Measurements from ENCODE around the gene SLC2A9. TPM values are rescaled to one million over a fixed set of nuclear protein-coding genes. Genes with fewer than 3 reads are reported as not detected.

SLC2A9 gene
- total and polyA plus RNA-seq, 2 donors (not counting 1 experiment from before 2014, with no cell fraction given), result 2.3 to 3.9 TPM

- no peaks in the 10 kb centered on the region for H3K9me3 ChIP-seq (ENCODE audit: control insufficient read depth, insufficient read depth, low read depth, low read length)
- TF ChIP-seq CTCF (conservative IDR thresholded peaks at IDR 0.05 in 1 of 2, IDR thresholded peaks at IDR 0.05 in 1 of 2; ENCODE audit: low read depth in 1 of 2, low read length in 2 of 2) (no peak), EZH2 (IDR thresholded peaks at IDR 0.05; ENCODE audit: low read length, missing control alignments) (no peak)
These were observed 4.0 kb downstream of the SLC2A9 start for GRCh38 chr4:10017037-10017893.

GRCh38 chr4:10016169-10016568 is 5.1 kb downstream of the SLC2A9 start:
- no peak overlapping the region for H2AFZ ChIP-seq (ENCODE audit: low read length)
- H3K9ac ChIP-seq (ENCODE audit: insufficient read depth, low read length), result no peak overlapping the region
- H3K4me1 ChIP-seq (ENCODE audit: control insufficient read depth, extremely low read depth, insufficient read depth, low read length), result peaks cover 4% of the 10 kb centered on the region
- no peak for DNase-seq (ENCODE audit: low read depth in 2 of 2)
- no peak overlapping the region for H3K4me2 ChIP-seq (ENCODE audit: extremely low read depth, insufficient read depth, low read length)
- TF ChIP-seq CTCF (conservative IDR thresholded peaks at IDR 0.05 in 1 of 2, IDR thresholded peaks at IDR 0.05 in 1 of 2; ENCODE audit: low read depth in 1 of 2, low read length in 2 of 2) (no peak), EZH2 (IDR thresholded peaks at IDR 0.05; ENCODE audit: low read length, missing control alignments) (no peak)
- no peaks in the 10 kb centered on the region for H3K79me2 ChIP-seq (ENCODE audit: control insufficient read depth, insufficient read depth, low read length)
- H3K4me3 ChIP-seq (replicated peaks in 1 of 4; ENCODE audit: control extremely low read depth in 1 of 4, insufficient read depth in 1 of 4, low read depth in 3 of 4, low read length in 4 of 4), result no peak overlapping the region
- no peaks in the 10 kb centered on the region for H4K20me1 ChIP-seq (ENCODE audit: control insufficient read depth, extremely low read depth, insufficient read depth, low read length)
- H3K9me3 ChIP-seq (ENCODE audit: control insufficient read depth, insufficient read depth, low read depth, low read length), result no peaks in the 10 kb centered on the region
- H3K36me3 ChIP-seq (ENCODE audit: control insufficient read depth, insufficient read depth, low read length), result no peaks in the 10 kb centered on the region
- H3K27ac ChIP-seq (ENCODE audit: insufficient read depth, low read length), result no peak overlapping the region
- H3K27me3 ChIP-seq (ENCODE audit: control insufficient read depth, insufficient read depth, low read length), result no peaks in the 10 kb centered on the region

More at GRCh38 chr4:10017037-10017893, 4.0 kb downstream of the SLC2A9 start:
- no peak overlapping the region for H3K9ac ChIP-seq (ENCODE audit: insufficient read depth, low read length)
- H3K4me3 ChIP-seq (replicated peaks in 1 of 4; ENCODE audit: control extremely low read depth in 1 of 4, insufficient read depth in 1 of 4, low read depth in 3 of 4, low read length in 4 of 4), result no peak overlapping the region
- H3K4me1 ChIP-seq (ENCODE audit: control insufficient read depth, extremely low read depth, insufficient read depth, low read length), result peaks cover 4% of the 10 kb centered on the region
- no peak for DNase-seq (ENCODE audit: low read depth in 2 of 2)
- H4K20me1 ChIP-seq (ENCODE audit: control insufficient read depth, extremely low read depth, insufficient read depth, low read length), result no peaks in the 10 kb centered on the region
- no peak overlapping the region for H3K27ac ChIP-seq (ENCODE audit: insufficient read depth, low read length)
- H3K27me3 ChIP-seq (ENCODE audit: control insufficient read depth, insufficient read depth, low read length), result no peaks in the 10 kb centered on the region
- H3K79me2 ChIP-seq (ENCODE audit: control insufficient read depth, insufficient read depth, low read length), result no peaks in the 10 kb centered on the region
- H3K36me3 ChIP-seq (ENCODE audit: control insufficient read depth, insufficient read depth, low read length), result no peaks in the 10 kb centered on the region
- no peak overlapping the region for H3K4me2 ChIP-seq (ENCODE audit: extremely low read depth, insufficient read depth, low read length)
- no peak overlapping the region for H2AFZ ChIP-seq (ENCODE audit: low read length)

- TF ChIP-seq EZH2 (IDR thresholded peaks at IDR 0.05; ENCODE audit: low read length, missing control alignments) (no peak), CTCF (conservative IDR thresholded peaks at IDR 0.05 in 1 of 2, IDR thresholded peaks at IDR 0.05 in 1 of 2; ENCODE audit: low read depth in 1 of 2, low read length in 2 of 2) (peak; percentile 45 to 61)
- no peaks in the 10 kb centered on the region for H3K27me3 ChIP-seq (ENCODE audit: control insufficient read depth, insufficient read depth, low read length)
- H3K4me2 ChIP-seq (ENCODE audit: extremely low read depth, insufficient read depth, low read length), result no peak overlapping the region
- H3K27ac ChIP-seq (ENCODE audit: insufficient read depth, low read length), result no peak overlapping the region
- no peaks in the 10 kb centered on the region for H3K36me3 ChIP-seq (ENCODE audit: control insufficient read depth, insufficient read depth, low read length)
- DNase-seq (ENCODE audit: low read depth in 2 of 2), result peak; percentile 39 to 58
- no peak overlapping the region for H3K9ac ChIP-seq (ENCODE audit: insufficient read depth, low read length)
- H3K4me1 ChIP-seq (ENCODE audit: control insufficient read depth, extremely low read depth, insufficient read depth, low read length), result peaks cover 4% of the 10 kb centered on the region
- no peaks in the 10 kb centered on the region for H3K79me2 ChIP-seq (ENCODE audit: control insufficient read depth, insufficient read depth, low read length)
- no peaks in the 10 kb centered on the region for H3K9me3 ChIP-seq (ENCODE audit: control insufficient read depth, insufficient read depth, low read depth, low read length)
- no peak overlapping the region for H3K4me3 ChIP-seq (replicated peaks in 1 of 4; ENCODE audit: control extremely low read depth in 1 of 4, insufficient read depth in 1 of 4, low read depth in 3 of 4, low read length in 4 of 4)
- H2AFZ ChIP-seq (ENCODE audit: low read length), result no peak overlapping the region
- no peaks in the 10 kb centered on the region for H4K20me1 ChIP-seq (ENCODE audit: control insufficient read depth, extremely low read depth, insufficient read depth, low read length)
These were observed 6.0 kb downstream of the SLC2A9 start for GRCh38 chr4:10015140-10015753.
